Activated T-helper 1 cell treated with anti-CD3 and anti-CD28 coated beads, Interleukin-12 subunit alpha, Interleukin-12 subunit beta, Interleukin-2, Interleukin-4 antibody, amounts not matched to agents 30 ng/mL and 10 ng/mL and 1 ng/mL, durations not matched to agents 14 hours and 24 hours and 36 hours (primary cell): ENCODE results near the gene PCIF1. TPM values are rescaled to one million over a fixed set of nuclear protein-coding genes. Genes with fewer than 3 reads are reported as not detected.
"Not testable (repeated sequence)": the region's sequence is repeated elsewhere in the genome, so short reads cannot be mapped to it uniquely, and the experiment has no call there.

Source experiments
- DNase-seq: peaks from one replicate; pipeline ENCODE4 v3.0.0; 2021; ENCODE audit warnings: low spot score
- H3K27ac Mint-ChIP-seq: one replicate; pipeline ENCODE4 v1.8.0; 2021; ENCODE audit warnings: mild to moderate bottlenecking, mixed read lengths
- H3K27me3 Mint-ChIP-seq: one replicate; pipeline ENCODE4 v1.8.0; 2022; ENCODE audit warnings: mild to moderate bottlenecking, moderate library complexity, mixed read lengths; ENCODE audit not compliant: insufficient read depth
- H3K36me3 Mint-ChIP-seq: one replicate; pipeline ENCODE4 v1.8.0; 2021; ENCODE audit warnings: low read depth, mixed read lengths
- H3K4me1 Mint-ChIP-seq: one replicate; pipeline ENCODE4 v1.8.0; 2021; ENCODE audit warnings: low read depth, mixed read lengths
- H3K4me3 Mint-ChIP-seq: one replicate; pipeline ENCODE4 v1.8.0; 2021; ENCODE audit warnings: mild to moderate bottlenecking, moderate library complexity, mixed read lengths
- H3K9me3 Mint-ChIP-seq: one replicate; pipeline ENCODE4 v1.8.0; 2021; ENCODE audit warnings: mixed read lengths
- intact Hi-C: fragments of 100-400 bp; cut with micrococcal nuclease; formaldehyde crosslinking; loops from one replicate; pipeline ENCODE4 v1.15.1; 2024
- total RNA-seq: library from RNA; stranded (reverse); gene quantifications from 2 replicates; pipeline ENCODE4 v1.2.3, GENCODE V29; 2022

The PCIF1 gene
- total RNA-seq, 1 donor from 2014 or later = 28.5 TPM

GRCh38 chr20:45995495-45996097 is 61.1 kb downstream of the PCIF1 start:
- DNase-seq, H3K9me3 Mint-ChIP-seq, H3K27ac Mint-ChIP-seq, intact Hi-C loops, H3K36me3 Mint-ChIP-seq, H3K4me3 Mint-ChIP-seq: not testable (repeated sequence)
- Mint-ChIP-seq H3K27me3 (peaks cover 33% of the 10 kb centered on the region), H3K4me1 (peaks cover 50% of the 10 kb centered on the region)

GRCh38 chr20:45997187-45997586 is 62.7 kb downstream of the PCIF1 start:
- no peaks in the 10 kb centered on the region for H3K9me3 Mint-ChIP-seq
- no peak for DNase-seq
- H3K27ac Mint-ChIP-seq = no peak overlapping the region
- no peaks in the 10 kb centered on the region for H3K36me3 Mint-ChIP-seq
- H3K4me1 Mint-ChIP-seq = peaks cover 52% of the 10 kb centered on the region
- intact Hi-C loops = no loop called here
- no peak overlapping the region for H3K4me3 Mint-ChIP-seq
- peaks cover 25% of the 10 kb centered on the region for H3K27me3 Mint-ChIP-seq

Other genes starting within 250 kb of the PCIF1 start
- not detected in 2 replicates for gene WFDC13, start 232.6 kb upstream of the PCIF1 start, total RNA-seq
- gene WFDC10B, start 229.7 kb upstream of the PCIF1 start, total RNA-seq = not detected in 2 replicates
- gene SPINT4, start 212.3 kb upstream of the PCIF1 start, total RNA-seq = not detected in 2 replicates
- gene WFDC3, start 142.8 kb upstream of the PCIF1 start, total RNA-seq = not detected in 2 replicates
- 35.6 and 40.1 TPM in 2 replicates for gene DNTTIP1, start 142.7 kb upstream of the PCIF1 start, total RNA-seq
- gene UBE2C, start 122.0 kb upstream of the PCIF1 start, total RNA-seq = 114 and 118 TPM in 2 replicates
- gene TNNC2, start 107.4 kb upstream of the PCIF1 start, total RNA-seq = not detected in 2 replicates
- gene SNX21, start 100.9 kb upstream of the PCIF1 start, total RNA-seq = 0.75 and 1.1 TPM in 2 replicates
- gene ACOT8, start 77.3 kb upstream of the PCIF1 start, total RNA-seq = 26.5 and 27.2 TPM in 2 replicates
- 5.8 and 6.2 TPM in 2 replicates for gene ZSWIM3, start 77.1 kb upstream of the PCIF1 start, total RNA-seq
- gene ZSWIM1, start 53.5 kb upstream of the PCIF1 start, total RNA-seq = 7.5 and 7.8 TPM in 2 replicates
- gene SPATA25, start 47.1 kb upstream of the PCIF1 start, total RNA-seq = 0.59 and 1.1 TPM in 2 replicates
- gene NEURL2, start 43.5 kb upstream of the PCIF1 start, total RNA-seq = 1.9 and 3.4 TPM in 2 replicates
- 43.0 and 46.9 TPM in 2 replicates for gene CTSA, start 43.3 kb upstream of the PCIF1 start, total RNA-seq
- 1.5 and 1.9 TPM in 2 replicates for gene PLTP, start 22.5 kb upstream of the PCIF1 start, total RNA-seq
- 38.3 and 40.9 TPM in 2 replicates for gene ZNF335, start 37.5 kb downstream of the PCIF1 start, total RNA-seq
- gene MMP9, start 74.2 kb downstream of the PCIF1 start, total RNA-seq = 0.08 TPM in 1 of 2 replicates, not detected in the other
- 0.42 TPM in 1 of 2 replicates, not detected in the other for gene SLC12A5, start 94.5 kb downstream of the PCIF1 start, total RNA-seq
- gene NCOA5, start 155.3 kb downstream of the PCIF1 start, total RNA-seq = 30.4 and 32.9 TPM in 2 replicates
- 2.0 TPM in 2 replicates for gene CD40, start 183.6 kb downstream of the PCIF1 start, total RNA-seq